Panc1 (cell line): Measurements from ENCODE around the gene D2HGDH. TPM values are rescaled to one million over a fixed set of nuclear protein-coding genes. Genes with fewer than 3 reads are reported as not detected.
A peak's percentile ranks its signal among the peaks of the same experiment; 100 is the strongest.

Experiments used
- ATAC-seq: fragments of 200-7000 bp; cut with Tn5 transposase; 2 replicates; pipeline ENCODE4 v1.9.1; 2020; ENCODE audit warnings: mild to moderate bottlenecking, moderate library complexity
- BruUV-seq: library from RNA; stranded (reverse); fragments of 400-500 nt; replicated peaks from 2 replicates; lab custom pipeline; 2021; lab: Mats Ljungman, UMichigan
- CTCF ChIA-PET: fragments of 300-600 bp; sonication (Branson Sonifier 250); formaldehyde crosslinking; loops from one replicate; lab custom pipeline; 2022; ENCODE audit warnings: antibody characterized with exemption; lab: Charles Lee
- POLR2A ChIA-PET: fragments of 300-600 bp; sonication (Branson Sonifier 250); formaldehyde crosslinking; loops from one replicate; lab custom pipeline; 2022; ENCODE audit warnings: antibody characterized with exemption; lab: Charles Lee
- DNase-seq: peaks from one replicate; pipeline ENCODE4 v3.0.0-alpha.2; 2010; ENCODE audit warnings: low read depth, low spot score
- H3K27ac ChIP-seq: 2 replicates; pipeline ENCODE4 v1.5.1; 2011; ENCODE audit warnings: mild to moderate bottlenecking, low read length, inconsistent platforms
- H3K27me3 ChIP-seq: fragments of 200-500 bp; sonication (Bioruptor generic); 2 replicates; pipeline ENCODE4 v1.6.0; 2014; ENCODE audit warnings: low read length, inconsistent platforms; ENCODE audit not compliant: control insufficient read depth, insufficient read depth
- H3K36me3 ChIP-seq: fragments of 200-500 bp; sonication (Bioruptor generic); 2 replicates; pipeline ENCODE4 v1.5.1; 2014; ENCODE audit warnings: inconsistent platforms, mild to moderate bottlenecking, low read length, moderate library complexity; ENCODE audit not compliant: control insufficient read depth, insufficient read depth
- H3K4me1 ChIP-seq: 2 replicates; pipeline ENCODE4 v1.5.1; 2011; ENCODE audit warnings: inconsistent platforms, mild to moderate bottlenecking, low read length, moderate library complexity; ENCODE audit not compliant: control insufficient read depth, insufficient read depth
- H3K4me3 ChIP-seq, 2 experiments: 2 replicates each; pipeline ENCODE4 v1.5.1; 2011 to 2012; ENCODE audit warnings: low read depth in 2 of 2, low read length in 2 of 2, mild to moderate bottlenecking in 2 of 2, inconsistent platforms in 1 of 2, moderate library complexity in 1 of 2
- H3K9me3 ChIP-seq: fragments of 200-500 bp; sonication (Bioruptor generic); 2 replicates; pipeline ENCODE4 v1.5.1; 2014; ENCODE audit warnings: low read depth, mild to moderate bottlenecking, inconsistent platforms, low read length, moderate library complexity; ENCODE audit not compliant: control insufficient read depth, insufficient read depth
- POLR2AphosphoS5 ChIP-seq: IDR thresholded peaks from 2 replicates; pipeline ENCODE4 v1.6.1; 2012; ENCODE audit warnings: mild to moderate bottlenecking, low read depth, low read length, moderate library complexity
- SIN3A ChIP-seq: IDR thresholded peaks from 2 replicates; pipeline ENCODE4 v1.6.1; 2012; ENCODE audit warnings: low read depth, mild to moderate bottlenecking, low read length, moderate library complexity, borderline replicate concordance; ENCODE audit not compliant: insufficient read depth
- TCF7L2 ChIP-seq: IDR thresholded peaks from 2 replicates; pipeline ENCODE4 v1.6.1; 2011; ENCODE audit warnings: mild to moderate bottlenecking, low read depth, low read length, inconsistent platforms
- in situ Hi-C: cut with HindIII; loops from 2 replicates; pipeline ENCODE4 v1.10.0; 2016; ENCODE audit warnings: low sequenced_read_pairs, low pct_unique_long_range_greater_than_20kb
- intact Hi-C: fragments of 100-400 bp; cut with micrococcal nuclease; formaldehyde crosslinking; loops from one replicate; pipeline ENCODE4 v1.10.0; 2022; ENCODE audit not compliant: unreplicated experiment
- total RNA-seq: library from RNA; stranded (reverse); gene quantifications from one replicate; pipeline ENCODE4 v1.2.1, GENCODE V29; 2021; ENCODE audit not compliant: unreplicated experiment
- TF ChIP-seq, protein P1 (sequence below), 2 experiments: IDR thresholded peaks; 2 replicates each; pipeline ENCODE4 v1.6.1; 2011 to 2012; ENCODE audit warnings: low read depth in 2 of 2, control low read depth in 1 of 2, low read length in 1 of 2, mild to moderate bottlenecking in 1 of 2, moderate library complexity in 1 of 2; ENCODE audit not compliant: insufficient read depth in 1 of 2
- TF ChIP-seq, protein P2 (sequence below): fragments of 450-650 bp; IDR thresholded peaks from 2 replicates; pipeline ENCODE4 v1.5.1; 2017; ENCODE audit warnings: mild to moderate bottlenecking

The D2HGDH gene
- total RNA-seq, 1 experiment from 2014 or later, result 53.0 TPM

DNA sequence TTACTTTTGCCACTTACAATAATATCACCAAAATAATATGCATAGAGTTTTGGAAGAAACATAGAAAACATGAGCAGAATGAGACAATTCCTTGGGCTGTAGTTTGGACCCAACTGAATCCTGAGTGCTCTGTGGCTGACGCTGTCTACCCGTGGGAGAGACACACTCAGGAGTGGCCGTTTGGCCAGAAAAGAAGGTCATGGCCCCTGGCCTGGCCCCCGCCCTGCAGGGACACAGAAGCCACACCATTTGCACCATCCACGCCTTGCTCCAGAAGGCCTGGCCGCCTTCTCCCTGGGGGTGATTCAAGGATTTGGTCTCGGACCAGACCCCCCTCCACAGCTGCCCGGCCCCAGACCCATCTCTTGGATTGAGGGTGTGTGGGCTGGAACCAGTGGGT is 6.4 kb upstream of the D2HGDH start:
- DNase-seq (no peak), ATAC-seq (no peak)
- Histone ChIP-seq H3K4me1 (no peaks in the 10 kb centered on the region), H3K4me3 (no peak overlapping the region), H3K27me3 (no peaks in the 10 kb centered on the region), H3K27ac (no peak overlapping the region), H3K36me3 (no peaks in the 10 kb centered on the region), H3K9me3 (no peaks in the 10 kb centered on the region)
- TF ChIP-seq, protein P1, sequence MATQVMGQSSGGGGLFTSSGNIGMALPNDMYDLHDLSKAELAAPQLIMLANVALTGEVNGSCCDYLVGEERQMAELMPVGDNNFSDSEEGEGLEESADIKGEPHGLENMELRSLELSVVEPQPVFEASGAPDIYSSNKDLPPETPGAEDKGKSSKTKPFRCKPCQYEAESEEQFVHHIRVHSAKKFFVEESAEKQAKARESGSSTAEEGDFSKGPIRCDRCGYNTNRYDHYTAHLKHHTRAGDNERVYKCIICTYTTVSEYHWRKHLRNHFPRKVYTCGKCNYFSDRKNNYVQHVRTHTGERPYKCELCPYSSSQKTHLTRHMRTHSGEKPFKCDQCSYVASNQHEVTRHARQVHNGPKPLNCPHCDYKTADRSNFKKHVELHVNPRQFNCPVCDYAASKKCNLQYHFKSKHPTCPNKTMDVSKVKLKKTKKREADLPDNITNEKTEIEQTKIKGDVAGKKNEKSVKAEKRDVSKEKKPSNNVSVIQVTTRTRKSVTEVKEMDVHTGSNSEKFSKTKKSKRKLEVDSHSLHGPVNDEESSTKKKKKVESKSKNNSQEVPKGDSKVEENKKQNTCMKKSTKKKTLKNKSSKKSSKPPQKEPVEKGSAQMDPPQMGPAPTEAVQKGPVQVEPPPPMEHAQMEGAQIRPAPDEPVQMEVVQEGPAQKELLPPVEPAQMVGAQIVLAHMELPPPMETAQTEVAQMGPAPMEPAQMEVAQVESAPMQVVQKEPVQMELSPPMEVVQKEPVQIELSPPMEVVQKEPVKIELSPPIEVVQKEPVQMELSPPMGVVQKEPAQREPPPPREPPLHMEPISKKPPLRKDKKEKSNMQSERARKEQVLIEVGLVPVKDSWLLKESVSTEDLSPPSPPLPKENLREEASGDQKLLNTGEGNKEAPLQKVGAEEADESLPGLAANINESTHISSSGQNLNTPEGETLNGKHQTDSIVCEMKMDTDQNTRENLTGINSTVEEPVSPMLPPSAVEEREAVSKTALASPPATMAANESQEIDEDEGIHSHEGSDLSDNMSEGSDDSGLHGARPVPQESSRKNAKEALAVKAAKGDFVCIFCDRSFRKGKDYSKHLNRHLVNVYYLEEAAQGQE (IDR thresholded peaks at IDR 0.05; ENCODE audit: insufficient read depth in 1 of 2, low read depth in 2 of 2, low read length in 1 of 2), result no peak
- TSS peak; percentile 67 for BruUV-seq
- ChIA-PET CTCF (no interaction called here), POLR2A (no interaction called here)
- in situ Hi-C loops (no loop called here), intact Hi-C loops (no loop called here)

DNA sequence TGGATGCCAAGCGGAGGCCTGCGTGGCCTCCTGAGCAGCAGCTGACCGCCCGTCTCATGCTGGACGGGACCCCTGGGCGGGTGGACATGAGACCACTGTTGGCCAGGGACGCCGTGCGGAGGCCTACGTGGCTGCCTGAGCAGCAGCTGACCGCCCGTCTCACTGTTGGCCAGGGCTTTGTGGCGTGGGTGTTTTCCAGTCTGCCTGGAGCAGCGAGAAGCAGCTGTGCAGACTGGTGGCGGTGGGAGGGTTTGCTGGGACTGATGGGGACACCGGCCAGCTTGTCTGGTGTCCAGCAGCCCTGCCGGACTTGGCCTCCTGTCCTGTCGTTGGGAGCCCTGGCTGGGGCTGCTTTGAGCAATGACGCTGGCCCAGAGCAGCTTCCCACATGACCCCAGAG is 5.8 kb upstream of the D2HGDH start:
- in situ Hi-C loops, result no loop called here
- ATAC-seq, result no peak
- CTCF ChIA-PET, result no interaction called here

DNA sequence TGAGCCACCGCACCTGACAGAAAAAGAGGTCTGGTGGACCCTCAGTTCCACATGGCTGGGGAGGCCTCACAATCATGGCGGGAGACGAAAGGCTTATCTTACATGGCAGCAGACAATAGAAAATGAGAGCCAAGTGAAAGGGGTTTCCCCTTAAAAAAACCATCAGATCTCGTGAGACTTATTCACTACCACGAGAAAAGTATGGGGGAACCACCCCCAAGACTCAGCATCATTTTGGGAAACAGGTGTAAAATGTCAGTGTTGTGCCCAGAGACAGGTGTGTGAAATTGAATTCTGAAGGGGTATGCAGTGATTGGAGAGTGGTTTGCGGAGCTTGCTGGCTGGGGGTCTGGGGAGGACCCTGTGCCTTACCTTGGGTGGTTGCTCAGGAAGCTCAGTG is 4.6 kb upstream of the D2HGDH start:
- intact Hi-C loops, result loop anchor here (10.0 kb wide), 1 partner anchor 145 kb away; no protein-coding TSS in a partner anchor
- POLR2A ChIA-PET, result no interaction called here
- H3K27ac ChIP-seq, result no peak overlapping the region

More for the DNA sequence above, 5.8 kb upstream of the D2HGDH start:
- no peak for TF ChIP-seq SIN3A
- TF ChIP-seq, protein P1 (IDR thresholded peaks at IDR 0.05; ENCODE audit: insufficient read depth in 1 of 2, low read depth in 2 of 2, low read length in 1 of 2), result no peak
- no peak for TF ChIP-seq POLR2AphosphoS5
- intact Hi-C loops, result no loop called here
- H3K27ac ChIP-seq, result no peak overlapping the region
- H3K27me3 ChIP-seq, result no peaks in the 10 kb centered on the region
- DNase-seq, result no peak
- POLR2A ChIA-PET, result interaction anchor here (0.6 kb wide), 1 partner anchor 34 kb away, joined by 7 read pairs; no protein-coding TSS in a partner anchor
- BruUV-seq, result no TSS peak
- no peak overlapping the region for H3K4me3 ChIP-seq
- no peaks in the 10 kb centered on the region for H3K9me3 ChIP-seq
- H3K36me3 ChIP-seq, result no peaks in the 10 kb centered on the region
- no peaks in the 10 kb centered on the region for H3K4me1 ChIP-seq

More for the DNA sequence above, 4.6 kb upstream of the D2HGDH start:
- in situ Hi-C loops, result no loop called here
- DNase-seq, result no peak
- no TSS peak for BruUV-seq
- no peaks in the 10 kb centered on the region for H3K9me3 ChIP-seq
- H3K27me3 ChIP-seq, result no peaks in the 10 kb centered on the region
- H3K4me1 ChIP-seq, result no peaks in the 10 kb centered on the region
- ATAC-seq, result no peak
- H3K36me3 ChIP-seq, result no peaks in the 10 kb centered on the region
- CTCF ChIA-PET, result no interaction called here
- no peak overlapping the region for H3K4me3 ChIP-seq
- TF ChIP-seq POLR2AphosphoS5 (no peak), SIN3A (no peak), TCF7L2 (no peak)
- TF ChIP-seq, protein P1 (IDR thresholded peaks at IDR 0.05; ENCODE audit: insufficient read depth in 1 of 2, low read depth in 2 of 2, low read length in 1 of 2), result no peak
- TF ChIP-seq, protein P2, sequence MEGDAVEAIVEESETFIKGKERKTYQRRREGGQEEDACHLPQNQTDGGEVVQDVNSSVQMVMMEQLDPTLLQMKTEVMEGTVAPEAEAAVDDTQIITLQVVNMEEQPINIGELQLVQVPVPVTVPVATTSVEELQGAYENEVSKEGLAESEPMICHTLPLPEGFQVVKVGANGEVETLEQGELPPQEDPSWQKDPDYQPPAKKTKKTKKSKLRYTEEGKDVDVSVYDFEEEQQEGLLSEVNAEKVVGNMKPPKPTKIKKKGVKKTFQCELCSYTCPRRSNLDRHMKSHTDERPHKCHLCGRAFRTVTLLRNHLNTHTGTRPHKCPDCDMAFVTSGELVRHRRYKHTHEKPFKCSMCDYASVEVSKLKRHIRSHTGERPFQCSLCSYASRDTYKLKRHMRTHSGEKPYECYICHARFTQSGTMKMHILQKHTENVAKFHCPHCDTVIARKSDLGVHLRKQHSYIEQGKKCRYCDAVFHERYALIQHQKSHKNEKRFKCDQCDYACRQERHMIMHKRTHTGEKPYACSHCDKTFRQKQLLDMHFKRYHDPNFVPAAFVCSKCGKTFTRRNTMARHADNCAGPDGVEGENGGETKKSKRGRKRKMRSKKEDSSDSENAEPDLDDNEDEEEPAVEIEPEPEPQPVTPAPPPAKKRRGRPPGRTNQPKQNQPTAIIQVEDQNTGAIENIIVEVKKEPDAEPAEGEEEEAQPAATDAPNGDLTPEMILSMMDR, result no peak
